ENCODE data around the gene CFAP61.

- TF ChIP-seq GATA2 (IDR thresholded peaks at IDR 0.05; ENCODE audit: low read depth, low read length), result no peak
- no peak for TF ChIP-seq GATA3 (IDR thresholded peaks at IDR 0.05; ENCODE audit: low read depth, low read length)
These were observed 35.1 kb upstream of the CFAP61 start, which contains the start of gene NAA20 for GRCh38 chr20:20017001-20017843.

Measured in SH-SY5Y (cell line).